GM12878 (cell line): ENCODE results near the gene IL1RAPL1. TPM values are rescaled to one million over a fixed set of nuclear protein-coding genes. Genes with fewer than 3 reads are reported as not detected.

Source experiments
- ATAC-seq: fragments of 200-7000 bp; cut with Tn5 transposase; 3 replicates; pipeline ENCODE4 v1.9.1; 2020; ENCODE audit warnings: mild to moderate bottlenecking, moderate library complexity
- BruUV-seq: library from RNA; stranded (reverse); fragments of 400-500 nt; replicated peaks from 2 replicates; lab custom pipeline; 2021; lab: Mats Ljungman, UMichigan
- CTCF ChIA-PET: fragments of 300-600 bp; sonication (Branson Sonifier 250); formaldehyde crosslinking; extraction: SDS; loops from one replicate; lab custom pipeline; 2021; ENCODE audit warnings: inconsistent platforms; lab: Yijun Ruan, JAX
- POLR2A ChIA-PET: fragments of 350-600 bp; formaldehyde crosslinking; extraction: SDS; loops from one replicate; lab custom pipeline; 2021; ENCODE audit warnings: inconsistent platforms; lab: Charles Lee
- RAD21 ChIA-PET: fragments of 300-600 bp; sonication (Branson Sonifier 250); formaldehyde crosslinking; loops from one replicate; lab custom pipeline; 2023; ENCODE audit warnings: antibody characterized with exemption; ENCODE audit not compliant: unreplicated experiment; lab: Charles Lee
- SMC1A ChIA-PET: fragments of 300-600 bp; sonication (Branson Sonifier 250); formaldehyde crosslinking; loops from one replicate; lab custom pipeline; 2023; ENCODE audit not compliant: unreplicated experiment, uncharacterized antibody; lab: Charles Lee
- DNase-seq: peaks from one replicate; pipeline ENCODE4 v3.0.0-alpha.2; 2011; ENCODE audit warnings: low read depth, low spot score
- FAIRE-seq: peaks from 3 replicates; lab custom pipeline; 2011; peaks lifted over from hg19 to GRCh38; lab: Jason Lieb, UNC
- H2AFZ ChIP-seq: 2 replicates; pipeline ENCODE4 v1.6.0; 2011; ENCODE audit warnings: low read depth, low read length, control low read depth; ENCODE audit not compliant: control insufficient read depth
- H3K27ac ChIP-seq: 2 replicates; pipeline ENCODE4 v1.5.1; 2011; ENCODE audit warnings: control low read depth; ENCODE audit not compliant: control insufficient read depth, insufficient read depth
- H3K27me3 ChIP-seq, 2 experiments: replicated peaks in 1 of 2; 2 replicates each; pipeline versions ENCODE4 v1.6.0 to v1.6.1; 2011; ENCODE audit warnings: low read length in 1 of 2; ENCODE audit not compliant: control insufficient read depth in 2 of 2, insufficient read depth in 2 of 2
- H3K36me3 ChIP-seq, 2 experiments: 2 replicates each; pipeline ENCODE4 v1.5.1; 2011; ENCODE audit warnings: low read length in 1 of 2; ENCODE audit not compliant: control insufficient read depth in 2 of 2, insufficient read depth in 2 of 2
- H3K4me1 ChIP-seq: 2 replicates; pipeline ENCODE4 v1.6.1; 2011; ENCODE audit warnings: mild to moderate bottlenecking, low read length, moderate library complexity, mixed read lengths; ENCODE audit not compliant: control insufficient read depth, insufficient read depth
- H3K4me2 ChIP-seq: 2 replicates; pipeline ENCODE4 v1.6.0; 2011; ENCODE audit warnings: control low read depth; ENCODE audit not compliant: control insufficient read depth, insufficient read depth
- H3K4me3 ChIP-seq: fragments of 200-600 bp; sonication (generic); 2 replicates; pipeline ENCODE4 v1.5.1; 2016
- H3K79me2 ChIP-seq: 2 replicates; pipeline ENCODE4 v1.6.0; 2011; ENCODE audit warnings: low read length; ENCODE audit not compliant: control insufficient read depth, insufficient read depth
- H3K9ac ChIP-seq: 2 replicates; pipeline ENCODE4 v1.8.0; 2011; ENCODE audit warnings: low read length, control low read depth, mixed read lengths; ENCODE audit not compliant: control insufficient read depth, insufficient read depth
- H3K9me3 ChIP-seq: replicated peaks from 3 replicates; pipeline ENCODE4 v1.5.1; 2011; ENCODE audit warnings: mild to moderate bottlenecking, low read length; ENCODE audit not compliant: control insufficient read depth, insufficient read depth
- H4K20me1 ChIP-seq: 2 replicates; pipeline ENCODE4 v1.6.0; 2011; ENCODE audit not compliant: control insufficient read depth, insufficient read depth
- E4F1 ChIP-seq: fragments of 450-650 bp; IDR thresholded peaks from 2 replicates; pipeline ENCODE4 v1.6.1; 2018; ENCODE audit warnings: borderline replicate concordance, mild to moderate bottlenecking; ENCODE audit not compliant: partially characterized antibody
- GABPA ChIP-seq: IDR thresholded peaks from 2 replicates; pipeline ENCODE4 v1.6.1; 2014; ENCODE audit warnings: antibody characterized with exemption, low read depth, mild to moderate bottlenecking, inconsistent platforms
- HDAC6 ChIP-seq: fragments of 200-600 bp; sonication (generic); IDR thresholded peaks from one replicate; pipeline ENCODE4 v1.8.0; 2017; ENCODE audit warnings: antibody characterized with exemption; ENCODE audit not compliant: unreplicated experiment
- IRF5 ChIP-seq: fragments of 450-650 bp; IDR thresholded peaks from 2 replicates; pipeline ENCODE4 v1.6.1; 2017; ENCODE audit warnings: borderline replicate concordance
- KLF5 ChIP-seq: fragments of 450-650 bp; IDR thresholded peaks from 2 replicates; pipeline ENCODE4 v1.6.1; 2014; ENCODE audit warnings: mild to moderate bottlenecking; ENCODE audit not compliant: partially characterized antibody
- MLLT1 ChIP-seq: fragments of 450-650 bp; IDR thresholded peaks from 2 replicates; pipeline ENCODE4 v1.6.1; 2016; ENCODE audit warnings: mild to moderate bottlenecking
- MTA3 ChIP-seq: IDR thresholded peaks from 2 replicates; pipeline ENCODE4 v1.6.1; 2012; ENCODE audit warnings: low read length, inconsistent platforms, borderline replicate concordance
- NBN ChIP-seq: fragments of 450-650 bp; IDR thresholded peaks from 2 replicates; pipeline ENCODE4 v1.6.1; 2016
- NFXL1 ChIP-seq: fragments of 450-650 bp; IDR thresholded peaks from 2 replicates; pipeline ENCODE4 v1.6.1; 2017; ENCODE audit warnings: antibody characterized with exemption, mild to moderate bottlenecking, borderline replicate concordance
- PBX3 ChIP-seq: IDR thresholded peaks from 2 replicates; pipeline ENCODE4 v1.6.1; 2011; ENCODE audit warnings: mild to moderate bottlenecking, low read depth, low read length, moderate library complexity; ENCODE audit not compliant: insufficient replicate concordance
- PRDM15 ChIP-seq: fragments of 450-650 bp; formaldehyde crosslinking; IDR thresholded peaks from 2 replicates; pipeline ENCODE4 v1.4.0; 2020; ENCODE audit warnings: mild to moderate bottlenecking, moderate library complexity
- SKIL ChIP-seq: fragments of 450-650 bp; IDR thresholded peaks from 2 replicates; pipeline ENCODE4 v1.6.1; 2017; ENCODE audit warnings: mild to moderate bottlenecking, low read depth, inconsistent platforms; ENCODE audit not compliant: poor library complexity, severe bottlenecking
- in situ Hi-C: fragments of 300-500 bp; cut with MboI; formaldehyde crosslinking; loops from 9 replicates; pipeline ENCODE4 v1.14.3; 2018; ENCODE audit warnings: mixed read lengths
- intact Hi-C: fragments of 100-400 bp; cut with micrococcal nuclease; formaldehyde crosslinking; loops from one replicate; pipeline ENCODE4 v1.14.2; 2022; ENCODE audit not compliant: unreplicated experiment
- polyA plus RNA-seq, 11 experiments: library from polyadenylated mRNA; depleted of rRNA in 4 of 11; unstranded in 6 of 11; stranded (reverse) in 5 of 11; fragments of >200 nt; fragmentation: Nextera tagmentation in 4 of 11; fragmentation: Illumina TruSeq in 1 of 11; extraction: Ambion mirVana in 4 of 11; extraction: Trizol in 1 of 11; gene quantifications; 1 replicate in 1 of 11; 2 replicates in 10 of 11; pipeline versions ENCODE4 v1.2.1 to v1.2.3, GENCODE V29; 2011 to 2016; ENCODE audit warnings: inconsistent platforms in 2 of 11, missing spikeins in 2 of 11, low read depth in 1 of 11
- total RNA-seq, 4 experiments: library from RNA; depleted of rRNA in 3 of 4; stranded (reverse); fragments of >200 nt in 3 of 4; fragmentation: Illumina TruSeq in 1 of 4; extraction: Trizol in 1 of 4; gene quantifications; 2 replicates each; pipeline versions ENCODE4 v1.2.1 to v1.2.3, GENCODE V29; 2013 to 2021

IL1RAPL1 gene
- total and polyA plus RNA-seq, 10 of the 15 experiments (the other 5 are each of a cell fraction or from before 2014, with no cell fraction given): not detected

- ATAC-seq (no peak), DNase-seq (no peak), FAIRE-seq (no peak)
- no peaks in the 10 kb centered on the region for H3K79me2 ChIP-seq
- no peak overlapping the region for H3K4me2 ChIP-seq
- H3K4me3 ChIP-seq: no peak overlapping the region
- H3K27me3 ChIP-seq: no peaks in the 10 kb centered on the region
- H3K27ac ChIP-seq: no peak overlapping the region
- H3K9ac ChIP-seq: no peak overlapping the region
- SMC1A ChIA-PET: no interaction called here
- RAD21 ChIA-PET: no interaction called here
- H2AFZ ChIP-seq: no peak overlapping the region
- intact Hi-C loops (no loop called here), in situ Hi-C loops (no loop called here)
- no peaks in the 10 kb centered on the region for H4K20me1 ChIP-seq
- CTCF ChIA-PET: no interaction called here
- H3K36me3 ChIP-seq: no peaks in the 10 kb centered on the region
- BruUV-seq: no TSS peak
- POLR2A ChIA-PET: no interaction called here
- H3K9me3 ChIP-seq: no peaks in the 10 kb centered on the region
- no peaks in the 10 kb centered on the region for H3K4me1 ChIP-seq
- TF ChIP-seq MTA3: no peak
- no peak for TF ChIP-seq KLF5
- no peak for TF ChIP-seq HDAC6
- TF ChIP-seq NFXL1: no peak
- no peak for TF ChIP-seq NBN
- no peak for TF ChIP-seq MLLT1
- no peak for TF ChIP-seq IRF5
- TF ChIP-seq SKIL: no peak
- no peak for TF ChIP-seq PBX3
- TF ChIP-seq GABPA: no peak
- no peak for TF ChIP-seq E4F1
- no peak for TF ChIP-seq PRDM15 (CRISPR knock-in tag)
These were observed 810.3 kb downstream of the IL1RAPL1 start for GRCh38 chrX:29397506-29397905.
